HL-60/S4 (cell line): ENCODE measurements around the gene EPN3.

Source experiments
- in situ Hi-C: fragments of 300-500 bp; cut with MboI; formaldehyde crosslinking; loops from 2 replicates; pipeline ENCODE4 v1.14.3; 2022; ENCODE audit warnings: low sequenced_read_pairs

The EPN3 gene

GRCh38 chr17:50533720-50534148 lies 1.2 kb downstream of the EPN3 start:
- in situ Hi-C loops: no loop called here

- in situ Hi-C loops: no loop called here
Observed at GRCh38 chr17:50534222-50534978, 1.9 kb downstream of the EPN3 start.

- in situ Hi-C loops: no loop called here
Observed at GRCh38 chr17:50534979-50535326, 2.4 kb downstream of the EPN3 start.

- in situ Hi-C loops: no loop called here
Observed at GRCh38 chr17:50535407-50535806, 2.9 kb downstream of the EPN3 start.

- in situ Hi-C loops: no loop called here
Observed at GRCh38 chr17:50536683-50537646, 4.4 kb downstream of the EPN3 start.

GRCh38 chr17:50537721-50538548 lies 5.4 kb downstream of the EPN3 start:
- in situ Hi-C loops: no loop called here

- in situ Hi-C loops: no loop called here
Observed at GRCh38 chr17:50538549-50539410, 6.2 kb downstream of the EPN3 start.

- in situ Hi-C loops: loop anchor here (10.0 kb wide), 3 partner anchors 155 to 415 kb away; no protein-coding TSS in a partner anchor
Observed at GRCh38 chr17:50539762-50540559, 7.4 kb downstream of the EPN3 start.

GRCh38 chr17:50540560-50541401 lies 8.2 kb downstream of the EPN3 start:
- in situ Hi-C loops: loop anchor here (10.0 kb wide), 3 partner anchors 154 to 414 kb away; no protein-coding TSS in a partner anchor

- in situ Hi-C loops: loop anchor here (10.0 kb wide), 3 partner anchors 153 to 413 kb away; no protein-coding TSS in a partner anchor
Observed at GRCh38 chr17:50541402-50541715, 8.8 kb downstream of the EPN3 start.

GRCh38 chr17:50541716-50542688 lies 9.5 kb downstream of the EPN3 start:
- in situ Hi-C loops: loop anchor here (10.0 kb wide), 3 partner anchors 153 to 413 kb away; no protein-coding TSS in a partner anchor

- in situ Hi-C loops: loop anchor here (10.0 kb wide), 3 partner anchors 152 to 412 kb away; no protein-coding TSS in a partner anchor
Observed at GRCh38 chr17:50542795-50543774, 10.6 kb downstream of the EPN3 start.

- in situ Hi-C loops: loop anchor here (10.0 kb wide), 3 partner anchors 150 to 410 kb away; no protein-coding TSS in a partner anchor
Observed at GRCh38 chr17:50544516-50544915, 12.0 kb downstream of the EPN3 start.

GRCh38 chr17:50545311-50545710 lies 12.8 kb downstream of the EPN3 start:
- in situ Hi-C loops: loop anchor here (10.0 kb wide), 3 partner anchors 149 to 409 kb away; no protein-coding TSS in a partner anchor

- in situ Hi-C loops: loop anchor here (10.0 kb wide), 3 partner anchors 148 to 408 kb away; no protein-coding TSS in a partner anchor
Observed at GRCh38 chr17:50546701-50547034, 14.1 kb downstream of the EPN3 start.
